ENCODE data around the gene STRBP.

- TF ChIP-seq CTCF (conservative IDR thresholded peaks at IDR 0.05) (no peak), ZFX (IDR thresholded peaks at IDR 0.05) (no peak)
Measured at GRCh38 chr9:123174079-123174478, 94.3 kb downstream of the STRBP start.
